ENCODE measurements around the gene ARID2. TPM values are rescaled to one million over a fixed set of nuclear protein-coding genes. Genes with fewer than 3 reads are reported as not detected.

ARID2 gene
- polyA plus RNA-seq, 1 donor (not counting 4 experiments of a cell fraction or from before 2014, with no cell fraction given), result 15.1 TPM

GRCh38 chr12:45816652-45817051, 87.1 kb downstream of the ARID2 start:
- Histone ChIP-seq H3K27me3 (ENCODE audit: control insufficient read depth, extremely low read depth, insufficient read depth, low read length) (no peaks in the 10 kb centered on the region), H4K20me1 (ENCODE audit: control insufficient read depth, extremely low read depth, insufficient read depth, low read length) (no peaks in the 10 kb centered on the region), H3K9ac (ENCODE audit: control insufficient read depth, extremely low read depth, insufficient read depth, low read length) (no peak overlapping the region), H3K36me3 (ENCODE audit: control insufficient read depth in 2 of 2, extremely low read depth in 1 of 2, insufficient read depth in 2 of 2, low read length in 2 of 2) (peaks cover 0 to 2% of the 10 kb centered on the region in 2 experiments), H3K4me2 (ENCODE audit: control insufficient read depth, extremely low read depth, insufficient read depth, low read depth, low read length) (no peak overlapping the region), H3K4me3 (ENCODE audit: control insufficient read depth in 2 of 3, extremely low read depth in 1 of 3, insufficient read depth in 2 of 3, low read depth in 1 of 3, low read length in 3 of 3) (no peak overlapping the region), H2AFZ (ENCODE audit: control insufficient read depth, low read length) (no peak overlapping the region), H3K79me2 (ENCODE audit: control insufficient read depth, insufficient read depth, low read length) (no peaks in the 10 kb centered on the region), H3K27ac (ENCODE audit: control insufficient read depth, insufficient read depth, low read length) (no peak overlapping the region), H3K9me1 (ENCODE audit: control insufficient read depth, extremely low read depth, insufficient read depth, low read length) (no peaks in the 10 kb centered on the region), H3K4me1 (ENCODE audit: control insufficient read depth, extremely low read depth, insufficient read depth, low read length) (no peaks in the 10 kb centered on the region), H3K9me3 (ENCODE audit: control insufficient read depth, low read depth, low read length) (no peaks in the 10 kb centered on the region)
- no peak for FAIRE-seq
- TF ChIP-seq, protein P1, sequence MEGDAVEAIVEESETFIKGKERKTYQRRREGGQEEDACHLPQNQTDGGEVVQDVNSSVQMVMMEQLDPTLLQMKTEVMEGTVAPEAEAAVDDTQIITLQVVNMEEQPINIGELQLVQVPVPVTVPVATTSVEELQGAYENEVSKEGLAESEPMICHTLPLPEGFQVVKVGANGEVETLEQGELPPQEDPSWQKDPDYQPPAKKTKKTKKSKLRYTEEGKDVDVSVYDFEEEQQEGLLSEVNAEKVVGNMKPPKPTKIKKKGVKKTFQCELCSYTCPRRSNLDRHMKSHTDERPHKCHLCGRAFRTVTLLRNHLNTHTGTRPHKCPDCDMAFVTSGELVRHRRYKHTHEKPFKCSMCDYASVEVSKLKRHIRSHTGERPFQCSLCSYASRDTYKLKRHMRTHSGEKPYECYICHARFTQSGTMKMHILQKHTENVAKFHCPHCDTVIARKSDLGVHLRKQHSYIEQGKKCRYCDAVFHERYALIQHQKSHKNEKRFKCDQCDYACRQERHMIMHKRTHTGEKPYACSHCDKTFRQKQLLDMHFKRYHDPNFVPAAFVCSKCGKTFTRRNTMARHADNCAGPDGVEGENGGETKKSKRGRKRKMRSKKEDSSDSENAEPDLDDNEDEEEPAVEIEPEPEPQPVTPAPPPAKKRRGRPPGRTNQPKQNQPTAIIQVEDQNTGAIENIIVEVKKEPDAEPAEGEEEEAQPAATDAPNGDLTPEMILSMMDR (optimal IDR thresholded peaks at IDR 0.05 in 1 of 3, IDR thresholded peaks at IDR 0.05 in 1 of 3, conservative IDR thresholded peaks at IDR 0.05 in 1 of 3; ENCODE audit: extremely low read depth in 1 of 3, insufficient read depth in 2 of 3, low read length in 3 of 3), result no peak
- TF ChIP-seq EZH2 (IDR thresholded peaks at IDR 0.05; ENCODE audit: low read length), result no peak
- no peak for DNase-seq (ENCODE audit: low read depth, low spot score)
- dilution Hi-C loops (cut with MboI; ENCODE audit: extremely low pct_ligation_motif_present, low sequenced_read_pairs), result no loop called here

GRCh38 chr12:45827974-45828373, 98.5 kb downstream of the ARID2 start:
- H3K4me2 ChIP-seq (ENCODE audit: control insufficient read depth, extremely low read depth, insufficient read depth, low read depth, low read length), result no peak overlapping the region
- no peak overlapping the region for H3K4me3 ChIP-seq (ENCODE audit: control insufficient read depth in 2 of 3, extremely low read depth in 1 of 3, insufficient read depth in 2 of 3, low read depth in 1 of 3, low read length in 3 of 3)
- no peak for DNase-seq (ENCODE audit: low read depth, low spot score)
- H3K79me2 ChIP-seq (ENCODE audit: control insufficient read depth, insufficient read depth, low read length), result no peaks in the 10 kb centered on the region
- H3K9me1 ChIP-seq (ENCODE audit: control insufficient read depth, extremely low read depth, insufficient read depth, low read length), result no peaks in the 10 kb centered on the region
- H3K9ac ChIP-seq (ENCODE audit: control insufficient read depth, extremely low read depth, insufficient read depth, low read length), result no peak overlapping the region
- peaks cover 2 to 4% of the 10 kb centered on the region in 2 experiments for H3K36me3 ChIP-seq (ENCODE audit: control insufficient read depth in 2 of 2, extremely low read depth in 1 of 2, insufficient read depth in 2 of 2, low read length in 2 of 2)
- H3K4me1 ChIP-seq (ENCODE audit: control insufficient read depth, extremely low read depth, insufficient read depth, low read length), result no peaks in the 10 kb centered on the region
- dilution Hi-C loops (cut with MboI; ENCODE audit: extremely low pct_ligation_motif_present, low sequenced_read_pairs), result no loop called here
- TF ChIP-seq EZH2 (IDR thresholded peaks at IDR 0.05; ENCODE audit: low read length), result no peak
- TF ChIP-seq, protein P1 (optimal IDR thresholded peaks at IDR 0.05 in 1 of 3, IDR thresholded peaks at IDR 0.05 in 1 of 3, conservative IDR thresholded peaks at IDR 0.05 in 1 of 3; ENCODE audit: extremely low read depth in 1 of 3, insufficient read depth in 2 of 3, low read length in 3 of 3), result no peak
- no peaks in the 10 kb centered on the region for H3K27me3 ChIP-seq (ENCODE audit: control insufficient read depth, extremely low read depth, insufficient read depth, low read length)
- H2AFZ ChIP-seq (ENCODE audit: control insufficient read depth, low read length), result no peak overlapping the region
- no peaks in the 10 kb centered on the region for H4K20me1 ChIP-seq (ENCODE audit: control insufficient read depth, extremely low read depth, insufficient read depth, low read length)
- no peak for FAIRE-seq
- no peaks in the 10 kb centered on the region for H3K9me3 ChIP-seq (ENCODE audit: control insufficient read depth, low read depth, low read length)
- no peak overlapping the region for H3K27ac ChIP-seq (ENCODE audit: control insufficient read depth, insufficient read depth, low read length)

Measured in keratinocyte (primary cell).